Measurements from ENCODE around the gene SEPTIN10.

- TF ChIP-seq EZH2 (IDR thresholded peaks at IDR 0.05; ENCODE audit: borderline replicate concordance, insufficient read depth, low read length, poor library complexity, severe bottlenecking) (no peak), RAD21 (conservative IDR thresholded peaks at IDR 0.05) (no peak), CTCF (IDR thresholded peaks at IDR 0.05; ENCODE audit: poor library complexity, severe bottlenecking) (no peak), TAF1 (IDR thresholded peaks at IDR 0.05; ENCODE audit: low read depth) (no peak), EP300 (conservative IDR thresholded peaks at IDR 0.05; ENCODE audit: poor library complexity, severe bottlenecking) (no peak), MXI1 (conservative IDR thresholded peaks at IDR 0.05; ENCODE audit: poor library complexity, severe bottlenecking) (no peak), REST (IDR thresholded peaks at IDR 0.05; ENCODE audit: borderline replicate concordance) (no peak), POLR2AphosphoS5 (IDR thresholded peaks at IDR 0.05) (no peak), SMC3 (conservative IDR thresholded peaks at IDR 0.05; ENCODE audit: poor library complexity) (no peak)
These were observed 114.9 kb downstream of the SEPTIN10 start for GRCh38 chr2:109498906-109499305.
